Activated naive CD4-positive, alpha-beta T cell treated with anti-CD3 and anti-CD28 coated beads for 36 hours (primary cell): Measurements from ENCODE around the gene NSMCE4A. TPM values are rescaled to one million over a fixed set of nuclear protein-coding genes. Genes with fewer than 3 reads are reported as not detected.
A peak's percentile ranks its signal among the peaks of the same experiment; 100 is the strongest.
"Not testable (repeated sequence)": the region's sequence is repeated elsewhere in the genome, so short reads cannot be mapped to it uniquely, and the experiment has no call there.

ENCODE experiments used
- CTCF ChIA-PET: fragments of 350-600 bp; sonication (Branson Sonifier 250); formaldehyde crosslinking; loops from one replicate; lab custom pipeline; 2021; ENCODE audit warnings: antibody characterized with exemption; lab: Charles Lee
- DNase-seq: peaks from one replicate; pipeline ENCODE4 v3.0.0-alpha.2; 2020
- H3K27ac Mint-ChIP-seq: one replicate; pipeline ENCODE4 v1.8.0; 2021; ENCODE audit warnings: mild to moderate bottlenecking, mixed read lengths
- H3K27me3 Mint-ChIP-seq: one replicate; pipeline ENCODE4 v1.8.0; 2021; ENCODE audit warnings: low read depth, mixed read lengths
- H3K36me3 Mint-ChIP-seq: one replicate; pipeline ENCODE4 v1.8.0; 2021; ENCODE audit warnings: low read depth, mixed read lengths
- H3K4me1 Mint-ChIP-seq: one replicate; pipeline ENCODE4 v1.8.0; 2021; ENCODE audit warnings: low read depth, mixed read lengths
- H3K4me3 Mint-ChIP-seq: one replicate; pipeline ENCODE4 v1.8.0; 2021; ENCODE audit warnings: mild to moderate bottlenecking, moderate library complexity, mixed read lengths
- H3K9me3 Mint-ChIP-seq: one replicate; pipeline ENCODE4 v1.8.0; 2021; ENCODE audit warnings: mixed read lengths
- intact Hi-C: fragments of 100-400 bp; cut with micrococcal nuclease; formaldehyde crosslinking; loops from one replicate; pipeline ENCODE4 v1.15.1; 2023
- total RNA-seq, 2 experiments: library from RNA; stranded (reverse); gene quantifications; one replicate each; pipeline ENCODE4 v1.2.3, GENCODE V29; 2021

The NSMCE4A gene
- total RNA-seq, 2 experiments from 2014 or later, result 47.5 to 48.8 TPM

DNA sequence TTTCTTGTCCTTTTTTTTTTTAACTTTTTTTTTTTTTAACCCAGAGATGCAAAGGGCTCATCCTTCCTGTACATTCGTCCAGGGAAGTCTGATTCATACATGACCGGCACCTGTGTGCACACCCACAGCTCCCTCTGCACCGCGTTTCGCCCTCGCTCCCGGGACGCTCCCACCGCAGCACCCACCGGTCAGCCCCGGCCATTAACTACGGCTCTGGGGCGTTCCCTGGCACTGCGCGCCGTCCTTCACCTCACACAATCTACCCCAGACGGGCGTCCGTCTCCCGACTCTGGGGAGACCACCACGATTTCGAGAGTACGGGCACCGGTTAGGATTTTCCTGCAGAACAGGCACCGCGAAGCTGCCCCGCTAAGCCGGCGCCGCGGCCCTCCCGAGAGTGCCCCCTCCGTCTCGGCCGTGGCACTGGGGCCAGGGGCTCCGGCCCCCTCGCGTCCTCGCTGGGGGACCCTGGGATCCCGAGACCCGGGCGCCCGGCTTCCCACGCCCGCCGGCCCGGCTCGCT is 47.6 kb downstream of the NSMCE4A start:
- H3K9me3 Mint-ChIP-seq, result no peaks in the 10 kb centered on the region
- H3K36me3 Mint-ChIP-seq, result peaks cover 19% of the 10 kb centered on the region
- CTCF ChIA-PET, result no interaction called here
- H3K4me1 Mint-ChIP-seq, result peaks cover 21% of the 10 kb centered on the region
- no peaks in the 10 kb centered on the region for H3K27me3 Mint-ChIP-seq
- peak; percentile 48 for DNase-seq
- peak overlapping the region; percentile 89 for H3K4me3 Mint-ChIP-seq
- intact Hi-C loops, result loop anchor here (5.0 to 10.0 kb wide), 3 partner anchors 173 to 1080 kb away; partner anchors contain the start of genes ACADSB, C10orf88 and IKZF5
- peak overlapping the region; percentile 94 for H3K27ac Mint-ChIP-seq

DNA sequence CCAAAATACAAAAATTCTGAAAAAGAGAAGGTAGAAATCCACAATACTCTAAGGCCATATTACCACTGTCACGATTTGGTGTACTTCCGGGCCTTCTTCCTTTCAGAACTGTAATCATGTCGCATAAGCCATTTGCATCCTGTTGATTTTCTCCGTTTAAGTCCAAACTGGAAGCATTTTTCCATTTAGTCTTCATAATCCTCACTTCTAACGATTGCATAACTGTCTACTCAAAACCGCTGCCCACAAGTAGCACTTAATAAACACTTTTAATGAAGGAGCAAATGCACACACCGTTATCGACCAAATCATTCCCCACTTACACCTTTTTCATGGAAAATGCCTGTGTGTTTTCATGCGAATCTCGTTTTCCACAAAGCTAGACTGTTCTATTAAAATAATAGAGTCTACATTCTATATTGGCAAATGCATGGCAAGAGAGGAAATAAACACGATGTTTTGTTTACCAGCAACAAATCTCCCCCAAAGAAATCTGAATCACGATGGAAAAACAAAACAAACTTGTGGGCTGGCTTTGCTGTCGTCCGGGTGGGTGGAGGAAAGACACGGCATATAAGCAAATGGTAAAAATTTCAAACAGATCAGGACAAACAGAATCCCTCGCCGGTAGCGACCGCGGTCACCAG is 48.2 kb downstream of the NSMCE4A start:
- Mint-ChIP-seq H3K4me3 (peak overlapping the region; percentile 89), H3K27me3 (no peaks in the 10 kb centered on the region), H3K9me3 (no peaks in the 10 kb centered on the region), H3K4me1 (peaks cover 21% of the 10 kb centered on the region), H3K36me3 (peaks cover 21% of the 10 kb centered on the region), H3K27ac (peak overlapping the region; percentile 90)
- intact Hi-C loops, result loop anchor here (5.0 to 10.0 kb wide), 3 partner anchors 172 to 1081 kb away; partner anchors contain the start of genes ACADSB, C10orf88 and IKZF5
- CTCF ChIA-PET, result no interaction called here
- DNase-seq, result no peak

DNA sequence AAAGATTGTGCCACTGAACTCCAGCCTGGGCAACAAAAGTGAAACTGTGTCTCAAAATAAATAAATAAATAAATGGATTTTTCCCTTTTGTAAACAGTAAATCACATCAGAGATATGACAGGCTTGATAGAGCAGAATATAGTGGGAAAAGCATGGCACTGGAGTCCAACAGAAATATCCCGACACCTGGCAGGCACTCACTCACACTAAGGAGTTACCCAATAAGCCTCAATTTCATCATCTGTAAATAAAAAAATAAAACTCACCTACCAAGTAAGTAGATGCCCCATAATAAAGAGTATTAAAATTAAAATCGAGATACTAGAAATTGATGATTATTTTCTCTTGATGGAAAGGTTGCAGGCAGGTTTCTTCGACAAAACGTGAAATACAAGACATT is 48.9 kb downstream of the NSMCE4A start:
- intact Hi-C loops, result loop anchor here (5.0 to 10.0 kb wide), 3 partner anchors 171 to 1081 kb away; partner anchors contain the start of genes ACADSB, C10orf88 and IKZF5
- Mint-ChIP-seq H3K4me1 (peaks cover 21% of the 10 kb centered on the region), H3K27ac (no peak overlapping the region), H3K27me3 (no peaks in the 10 kb centered on the region), H3K9me3 (no peaks in the 10 kb centered on the region), H3K4me3 (no peak overlapping the region), H3K36me3 (peaks cover 21% of the 10 kb centered on the region)
- CTCF ChIA-PET, result interaction anchor here (0.6 kb wide), 1 partner anchor 15 kb away, joined by 5 read pairs; no protein-coding TSS in a partner anchor
- no peak for DNase-seq

DNA sequence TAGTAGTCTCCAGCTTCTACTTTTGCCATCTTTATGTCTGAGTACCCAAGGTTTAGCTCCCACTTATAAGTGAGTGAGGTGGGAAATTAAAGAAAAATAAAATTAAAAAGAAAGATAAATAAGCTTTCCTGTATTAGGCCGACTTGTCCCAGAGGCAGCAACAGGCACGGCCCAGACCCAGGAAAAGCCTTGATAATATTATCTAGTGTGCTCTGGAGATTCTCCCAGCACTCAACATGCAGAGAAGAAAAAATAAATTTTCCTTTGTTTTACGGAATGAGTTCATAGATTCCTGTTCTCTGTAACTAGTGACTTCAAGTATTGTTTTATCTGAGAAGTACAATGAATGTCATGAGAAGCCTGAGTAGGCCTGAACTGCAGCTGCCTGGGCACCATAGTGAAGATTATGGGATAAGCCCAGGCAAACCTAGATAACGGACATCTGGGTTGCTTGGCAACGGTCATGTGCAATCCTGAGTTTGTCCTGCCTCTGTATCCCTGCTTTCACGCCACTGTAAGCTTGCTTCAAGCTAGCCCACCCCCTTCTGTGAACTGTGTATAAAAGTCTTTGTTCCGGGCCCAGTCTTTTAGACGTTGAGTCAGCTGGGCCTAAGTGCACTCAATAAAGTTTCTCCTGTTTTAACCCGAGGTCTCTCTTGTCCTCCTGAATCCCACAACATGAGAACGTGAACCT is 53.6 kb downstream of the NSMCE4A start:
- H3K4me3 Mint-ChIP-seq, result no peak overlapping the region
- CTCF ChIA-PET, result no interaction called here
- no peak overlapping the region for H3K27ac Mint-ChIP-seq
- no peaks in the 10 kb centered on the region for H3K27me3 Mint-ChIP-seq
- H3K4me1 Mint-ChIP-seq, result peaks cover 11% of the 10 kb centered on the region
- no peaks in the 10 kb centered on the region for H3K9me3 Mint-ChIP-seq
- peaks cover 24% of the 10 kb centered on the region for H3K36me3 Mint-ChIP-seq
- no peak for DNase-seq
- intact Hi-C loops, result loop anchor here (10.0 kb wide), 1 partner anchor 167 kb away; no protein-coding TSS in a partner anchor

DNA sequence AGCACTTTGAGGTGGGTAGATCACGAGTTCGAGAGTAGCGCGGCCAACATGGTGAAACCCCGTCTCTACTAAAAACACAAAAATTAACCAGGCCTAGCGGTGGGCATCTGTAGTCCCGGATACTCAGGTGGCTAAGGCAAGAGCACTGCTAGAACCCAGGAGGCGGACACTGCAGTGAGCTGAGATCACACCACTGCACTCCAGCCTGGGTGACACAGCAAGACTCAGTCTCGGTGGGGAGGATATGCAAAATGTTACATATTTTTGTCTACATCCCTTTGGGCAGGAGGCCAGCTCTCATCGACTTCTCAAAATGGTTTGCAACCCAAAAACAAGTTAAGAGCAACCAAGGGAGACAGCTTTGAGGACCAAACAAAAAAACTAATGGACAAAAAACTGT is 55.4 kb downstream of the NSMCE4A start:
- Mint-ChIP-seq H3K4me3 (no peak overlapping the region), H3K27ac (no peak overlapping the region), H3K27me3 (no peaks in the 10 kb centered on the region), H3K4me1 (peaks cover 8% of the 10 kb centered on the region), H3K36me3 (peaks cover 23% of the 10 kb centered on the region), H3K9me3 (no peaks in the 10 kb centered on the region)
- intact Hi-C loops, result loop anchor here (10.0 kb wide), 1 partner anchor 165 kb away; no protein-coding TSS in a partner anchor
- CTCF ChIA-PET, result no interaction called here
- DNase-seq, result no peak

DNA sequence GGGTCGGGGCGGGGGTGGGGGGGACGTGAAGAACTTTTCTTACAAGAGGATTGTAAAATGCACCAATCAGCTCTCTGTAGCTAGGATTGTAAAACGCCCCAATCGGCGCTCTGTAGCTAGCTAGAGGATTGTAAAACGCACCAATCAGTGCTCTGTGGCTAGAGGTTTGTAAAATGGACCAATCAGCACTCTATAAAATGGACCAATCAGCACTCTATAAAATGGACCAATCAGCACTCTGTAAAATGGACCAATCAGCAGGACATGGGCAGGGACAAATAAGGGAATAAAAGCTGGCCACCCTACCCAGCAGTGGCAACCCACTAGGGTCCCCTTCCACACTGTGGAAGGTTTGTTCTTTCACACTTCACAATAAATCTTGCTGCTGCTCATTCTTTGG is 56.2 kb downstream of the NSMCE4A start:
- DNase-seq, H3K9me3 Mint-ChIP-seq, H3K27ac Mint-ChIP-seq, H3K4me3 Mint-ChIP-seq, H3K4me1 Mint-ChIP-seq, H3K27me3 Mint-ChIP-seq, intact Hi-C loops, CTCF ChIA-PET: not testable (repeated sequence)
- peaks cover 23% of the 10 kb centered on the region for H3K36me3 Mint-ChIP-seq

DNA sequence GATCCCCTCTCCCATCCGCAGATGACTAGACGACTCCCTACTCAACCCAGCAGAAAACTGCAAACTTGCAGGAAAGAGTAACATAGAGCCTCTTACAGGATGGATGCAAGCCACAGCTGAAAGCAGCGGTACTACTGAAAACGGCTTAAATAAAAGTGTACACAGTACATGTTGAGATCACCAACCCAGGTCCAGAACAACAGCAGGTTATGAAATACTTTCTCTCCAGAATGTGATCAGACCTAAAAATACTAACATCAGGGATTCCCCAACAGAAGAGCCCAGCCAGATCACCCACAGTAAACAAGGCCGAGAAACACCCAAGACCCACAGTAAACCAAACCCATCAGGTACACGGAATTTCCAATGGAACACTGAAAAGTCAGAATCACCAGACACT is 60.4 kb downstream of the NSMCE4A start:
- peaks cover 13% of the 10 kb centered on the region for H3K4me1 Mint-ChIP-seq
- DNase-seq, result no peak
- CTCF ChIA-PET, result interaction anchor here (0.6 to 1.6 kb wide), 2 partner anchors 61 to 100 kb away, joined by 4 to 5 read pairs; no protein-coding TSS in a partner anchor
- peaks cover 22% of the 10 kb centered on the region for H3K36me3 Mint-ChIP-seq
- no peaks in the 10 kb centered on the region for H3K27me3 Mint-ChIP-seq
- intact Hi-C loops, result no loop called here
- no peak overlapping the region for H3K4me3 Mint-ChIP-seq
- no peaks in the 10 kb centered on the region for H3K9me3 Mint-ChIP-seq
- H3K27ac Mint-ChIP-seq, result no peak overlapping the region

DNA sequence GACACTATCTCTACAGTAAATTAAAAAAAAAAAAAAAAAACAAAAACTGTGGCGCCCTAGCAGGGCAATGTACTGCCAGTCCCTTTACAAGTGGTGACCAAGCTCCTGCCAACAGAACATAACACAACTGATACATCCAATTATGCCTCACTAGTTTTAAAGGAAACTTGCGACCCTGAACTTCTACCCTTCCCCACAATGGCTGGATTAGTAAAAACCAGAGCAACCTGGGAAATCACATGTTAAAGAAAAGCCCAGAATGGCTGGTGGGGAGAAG is 63.7 kb downstream of the NSMCE4A start:
- Mint-ChIP-seq H3K27ac (no peak overlapping the region), H3K27me3 (no peaks in the 10 kb centered on the region), H3K4me3 (no peak overlapping the region), H3K36me3 (peaks cover 13% of the 10 kb centered on the region), H3K9me3 (no peaks in the 10 kb centered on the region), H3K4me1 (peaks cover 5% of the 10 kb centered on the region)
- intact Hi-C loops, result no loop called here
- CTCF ChIA-PET, result interaction anchor here (0.6 to 1.0 kb wide), 2 partner anchors 10 to 14 kb away, joined by 5 to 9 read pairs; no protein-coding TSS in a partner anchor
- no peak for DNase-seq

DNA sequence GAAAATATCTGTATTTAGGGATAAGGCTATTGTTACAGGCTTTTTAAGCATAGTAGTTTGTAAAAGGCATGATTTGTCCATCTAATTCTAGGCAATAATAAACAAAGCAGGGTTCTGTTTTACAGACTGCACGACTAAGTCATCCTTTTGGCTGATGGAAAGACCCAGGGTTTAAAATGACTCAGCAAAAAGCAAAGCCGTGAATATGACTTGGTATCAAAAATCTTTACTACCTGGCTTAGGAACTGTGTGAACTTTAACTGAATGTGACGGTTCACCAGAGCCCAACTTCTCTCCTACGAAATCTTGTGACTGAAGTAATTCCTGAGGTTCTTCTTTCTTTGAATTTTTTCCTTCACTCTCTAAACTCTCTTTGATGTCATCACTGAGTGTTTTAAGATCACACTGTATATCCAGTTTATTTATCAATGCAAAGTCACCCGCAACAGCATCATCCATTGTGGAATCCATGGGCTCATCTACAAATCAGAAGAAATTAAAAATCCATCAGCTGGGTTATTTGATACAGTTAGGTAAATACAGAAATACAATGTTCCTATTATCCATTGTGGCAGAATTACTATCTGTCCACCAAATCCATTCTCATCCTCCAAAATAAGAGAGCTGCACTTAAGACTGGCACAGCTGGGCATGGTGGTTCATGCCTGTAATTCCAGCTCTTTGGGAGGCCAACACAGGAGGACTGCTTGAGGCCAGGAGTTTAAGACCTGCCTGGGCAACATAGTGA is 64.2 kb downstream of the NSMCE4A start:
- Mint-ChIP-seq H3K9me3 (no peaks in the 10 kb centered on the region), H3K36me3 (peaks cover 13% of the 10 kb centered on the region), H3K4me1 (peaks cover 5% of the 10 kb centered on the region), H3K27me3 (no peaks in the 10 kb centered on the region), H3K27ac (peak overlapping the region; percentile 8), H3K4me3 (no peak overlapping the region)
- DNase-seq, result no peak
- intact Hi-C loops, result no loop called here
- CTCF ChIA-PET, result interaction anchor here (0.6 to 1.0 kb wide), 3 partner anchors 10 to 32 kb away, joined by 4 to 9 read pairs (median 5); no protein-coding TSS in a partner anchor

Other genes with a start within 250 kb of the NSMCE4A start
- 10 to 100 TPM; 13.6 to 17.5 TPM for gene ATE1, start 47.2 kb downstream of the NSMCE4A start, total RNA-seq
- gene TACC2, start 13.9 kb upstream of the NSMCE4A start, total RNA-seq, result not detected